Liver (tissue), 9 donors: ENCODE measurements around the gene LAPTM4A. TPM values are rescaled to one million over a fixed set of nuclear protein-coding genes. Genes with fewer than 3 reads are reported as not detected.

ENCODE experiments used
- DNase-seq: peaks from one replicate; pipeline ENCODE4 v3.0.0-alpha.2; 2017; ENCODE audit warnings: low spot score
- H3K27ac ChIP-seq, 2 donors: one replicate each; pipeline ENCODE4 v1.7.0; 2013; ENCODE audit warnings: inconsistent platforms in 2 of 2, low read length in 2 of 2, control low read depth in 1 of 2, low read depth in 1 of 2, mild to moderate bottlenecking in 1 of 2
- H3K27me3 ChIP-seq, 4 donors: one replicate each; pipeline versions ENCODE4 v1.6.1 to v1.7.0; 2013; ENCODE audit warnings: low read length in 3 of 4, inconsistent platforms in 1 of 4, mild to moderate bottlenecking in 1 of 4, moderate library complexity in 1 of 4; ENCODE audit not compliant: control insufficient read depth in 4 of 4, insufficient read depth in 4 of 4
- H3K36me3 ChIP-seq, 4 donors: one replicate each; pipeline versions ENCODE4 v1.6.1 to v1.7.0; 2013; ENCODE audit warnings: low read length in 3 of 4, mild to moderate bottlenecking in 3 of 4, low read depth in 1 of 4, moderate library complexity in 1 of 4; ENCODE audit not compliant: control insufficient read depth in 4 of 4, insufficient read depth in 3 of 4
- H3K4me1 ChIP-seq, 4 donors: one replicate each; pipeline versions ENCODE4 v1.6.1 to v1.7.0; 2013; ENCODE audit warnings: low read length in 3 of 4, mild to moderate bottlenecking in 3 of 4, moderate library complexity in 1 of 4; ENCODE audit not compliant: control insufficient read depth in 4 of 4, insufficient read depth in 4 of 4
- H3K4me3 ChIP-seq, 3 donors: one replicate each; pipeline versions ENCODE4 v1.6.1 to v1.7.0; 2013; ENCODE audit warnings: low read length in 3 of 3, control low read depth in 1 of 3, low read depth in 1 of 3, mild to moderate bottlenecking in 1 of 3
- H3K9ac ChIP-seq, 2 donors: one replicate each; pipeline ENCODE4 v1.7.0; 2013; ENCODE audit warnings: low read length in 2 of 2, mild to moderate bottlenecking in 2 of 2, moderate library complexity in 2 of 2, control low read depth in 1 of 2, low read depth in 1 of 2
- H3K9me3 ChIP-seq, 4 donors: one replicate each; pipeline versions ENCODE4 v1.6.1 to v1.7.0; 2013; ENCODE audit warnings: low read length in 3 of 4; ENCODE audit not compliant: control insufficient read depth in 4 of 4
- ATF3 ChIP-seq: IDR thresholded peaks from 2 replicates; pipeline ENCODE4 v1.6.1; 2016; ENCODE audit warnings: antibody characterized with exemption
- EGR1 ChIP-seq, 2 donors: IDR thresholded peaks; 2 replicates each; pipeline ENCODE4 v1.6.1; 2016 to 2018; ENCODE audit warnings: antibody characterized with exemption in 2 of 2, low read depth in 2 of 2
- FOXA1 ChIP-seq: IDR thresholded peaks from 2 replicates; pipeline ENCODE4 v1.6.1; 2016; ENCODE audit warnings: antibody characterized with exemption
- FOXA2 ChIP-seq: IDR thresholded peaks from 2 replicates; pipeline ENCODE4 v1.6.1; 2016; ENCODE audit warnings: antibody characterized with exemption
- GABPA ChIP-seq, 2 donors: IDR thresholded peaks in 1 of 2; conservative IDR thresholded peaks in 1 of 2; 2 replicates each; pipeline ENCODE4 v1.6.1; 2016; ENCODE audit warnings: antibody characterized with exemption in 2 of 2, mild to moderate bottlenecking in 1 of 2, moderate library complexity in 1 of 2
- HNF4A ChIP-seq, 2 donors: conservative IDR thresholded peaks; 2 replicates each; pipeline ENCODE4 v1.6.1; 2016; ENCODE audit warnings: antibody characterized with exemption in 2 of 2, mild to moderate bottlenecking in 2 of 2
- JUND ChIP-seq, 2 donors: IDR thresholded peaks; 2 replicates each; pipeline ENCODE4 v1.6.1; 2016; ENCODE audit warnings: antibody characterized with exemption in 2 of 2
- NR2F2 ChIP-seq: IDR thresholded peaks from 2 replicates; pipeline ENCODE4 v1.6.1; 2016; ENCODE audit warnings: antibody characterized with exemption
- RAD21 ChIP-seq, 2 donors: IDR thresholded peaks; 2 replicates each; pipeline ENCODE4 v1.6.1; 2016; ENCODE audit warnings: antibody characterized with exemption in 2 of 2, mild to moderate bottlenecking in 2 of 2
- RXRA ChIP-seq, 2 donors: IDR thresholded peaks; 2 replicates each; pipeline ENCODE4 v1.6.1; 2017 to 2018; ENCODE audit warnings: antibody characterized with exemption in 2 of 2, mild to moderate bottlenecking in 1 of 2
- SP1 ChIP-seq: IDR thresholded peaks from 2 replicates; pipeline ENCODE4 v1.6.1; 2018; ENCODE audit warnings: antibody characterized with exemption, mild to moderate bottlenecking
- TAF1 ChIP-seq: conservative IDR thresholded peaks from 2 replicates; pipeline ENCODE4 v1.6.1; 2016; ENCODE audit warnings: antibody characterized with exemption, mild to moderate bottlenecking
- YY1 ChIP-seq: IDR thresholded peaks from 2 replicates; pipeline ENCODE4 v1.6.1; 2016; ENCODE audit warnings: antibody characterized with exemption, mild to moderate bottlenecking
- ZBTB33 ChIP-seq: IDR thresholded peaks from 2 replicates; pipeline ENCODE4 v1.6.1; 2016; ENCODE audit warnings: antibody characterized with exemption
- WGBS: extraction: QIAGEN DNeasy Blood & Tissue Kit; methylation state at CpG from one replicate; pipeline ENCODE4 v1.1.7; 2013; 5-methylcytosine and 5-hydroxymethylcytosine counted together
- polyA plus RNA-seq, 2 donors: library from polyadenylated mRNA; stranded (reverse) in 1 of 2; unstranded in 1 of 2; fragments of 200-250 nt in 1 of 2; fragments of >200 nt in 1 of 2; fragmentation: Nextera tagmentation in 1 of 2; extraction: Ambion mirVana in 1 of 2; gene quantifications; one replicate each; pipeline versions ENCODE4 v1.2.1 to v1.2.3, GENCODE V29; 2013 to 2015
- total RNA-seq, 2 donors: library from RNA; depleted of rRNA; stranded (reverse); fragments of >200 nt; gene quantifications; one replicate each; pipeline ENCODE4 v1.2.3, GENCODE V29; 2014
- TF ChIP-seq, protein P1 (sequence below): IDR thresholded peaks from 2 replicates; pipeline ENCODE4 v1.6.1; 2016; ENCODE audit warnings: antibody characterized with exemption, mild to moderate bottlenecking
- TF ChIP-seq, protein P2 (sequence below): IDR thresholded peaks from 2 replicates; pipeline ENCODE4 v1.6.1; 2016; ENCODE audit warnings: antibody characterized with exemption
- donor health status: healthy.
- donor health status: healthy.
- donor health status: healthy.
- donor health status: healthy.
- donor health status: healthy.

The LAPTM4A gene
- total and polyA plus RNA-seq, 4 donors, result 69.1 to 183 (median 122) TPM

GRCh38 chr2:20013126-20013849 is 38.1 kb downstream of the LAPTM4A start:
- Histone ChIP-seq H3K27me3 (peaks cover 0 to 4% (median 0%) of the 10 kb centered on the region in 4 donors), H3K36me3 (no peaks in the 10 kb centered on the region), H3K4me3 (peak overlapping the region in 1 of 3 donors; percentile 71), H3K9ac (no peak overlapping the region), H3K27ac (no peak overlapping the region), H3K9me3 (no peaks in the 10 kb centered on the region), H3K4me1 (peaks cover 2 to 10% (median 7%) of the 10 kb centered on the region in 4 donors)
- DNase-seq, result no peak
- TF ChIP-seq ZBTB33 (no peak), NR2F2 (no peak), RXRA (IDR thresholded peaks at IDR 0.05) (no peak), YY1 (no peak), FOXA2 (no peak), EGR1 (IDR thresholded peaks at IDR 0.05; ENCODE audit: low read depth in 2 of 2) (no peak), HNF4A (conservative IDR thresholded peaks at IDR 0.05) (no peak), TAF1 (no peak), FOXA1 (no peak), SP1 (no peak), ATF3 (no peak)
- TF ChIP-seq, protein P1, sequence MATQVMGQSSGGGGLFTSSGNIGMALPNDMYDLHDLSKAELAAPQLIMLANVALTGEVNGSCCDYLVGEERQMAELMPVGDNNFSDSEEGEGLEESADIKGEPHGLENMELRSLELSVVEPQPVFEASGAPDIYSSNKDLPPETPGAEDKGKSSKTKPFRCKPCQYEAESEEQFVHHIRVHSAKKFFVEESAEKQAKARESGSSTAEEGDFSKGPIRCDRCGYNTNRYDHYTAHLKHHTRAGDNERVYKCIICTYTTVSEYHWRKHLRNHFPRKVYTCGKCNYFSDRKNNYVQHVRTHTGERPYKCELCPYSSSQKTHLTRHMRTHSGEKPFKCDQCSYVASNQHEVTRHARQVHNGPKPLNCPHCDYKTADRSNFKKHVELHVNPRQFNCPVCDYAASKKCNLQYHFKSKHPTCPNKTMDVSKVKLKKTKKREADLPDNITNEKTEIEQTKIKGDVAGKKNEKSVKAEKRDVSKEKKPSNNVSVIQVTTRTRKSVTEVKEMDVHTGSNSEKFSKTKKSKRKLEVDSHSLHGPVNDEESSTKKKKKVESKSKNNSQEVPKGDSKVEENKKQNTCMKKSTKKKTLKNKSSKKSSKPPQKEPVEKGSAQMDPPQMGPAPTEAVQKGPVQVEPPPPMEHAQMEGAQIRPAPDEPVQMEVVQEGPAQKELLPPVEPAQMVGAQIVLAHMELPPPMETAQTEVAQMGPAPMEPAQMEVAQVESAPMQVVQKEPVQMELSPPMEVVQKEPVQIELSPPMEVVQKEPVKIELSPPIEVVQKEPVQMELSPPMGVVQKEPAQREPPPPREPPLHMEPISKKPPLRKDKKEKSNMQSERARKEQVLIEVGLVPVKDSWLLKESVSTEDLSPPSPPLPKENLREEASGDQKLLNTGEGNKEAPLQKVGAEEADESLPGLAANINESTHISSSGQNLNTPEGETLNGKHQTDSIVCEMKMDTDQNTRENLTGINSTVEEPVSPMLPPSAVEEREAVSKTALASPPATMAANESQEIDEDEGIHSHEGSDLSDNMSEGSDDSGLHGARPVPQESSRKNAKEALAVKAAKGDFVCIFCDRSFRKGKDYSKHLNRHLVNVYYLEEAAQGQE, result no peak
- TF ChIP-seq, protein P2, sequence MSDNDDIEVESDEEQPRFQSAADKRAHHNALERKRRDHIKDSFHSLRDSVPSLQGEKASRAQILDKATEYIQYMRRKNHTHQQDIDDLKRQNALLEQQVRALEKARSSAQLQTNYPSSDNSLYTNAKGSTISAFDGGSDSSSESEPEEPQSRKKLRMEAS, result no peak
- WGBS, result 63% methylated on average over 15 of the region's 15 CpGs

DNA sequence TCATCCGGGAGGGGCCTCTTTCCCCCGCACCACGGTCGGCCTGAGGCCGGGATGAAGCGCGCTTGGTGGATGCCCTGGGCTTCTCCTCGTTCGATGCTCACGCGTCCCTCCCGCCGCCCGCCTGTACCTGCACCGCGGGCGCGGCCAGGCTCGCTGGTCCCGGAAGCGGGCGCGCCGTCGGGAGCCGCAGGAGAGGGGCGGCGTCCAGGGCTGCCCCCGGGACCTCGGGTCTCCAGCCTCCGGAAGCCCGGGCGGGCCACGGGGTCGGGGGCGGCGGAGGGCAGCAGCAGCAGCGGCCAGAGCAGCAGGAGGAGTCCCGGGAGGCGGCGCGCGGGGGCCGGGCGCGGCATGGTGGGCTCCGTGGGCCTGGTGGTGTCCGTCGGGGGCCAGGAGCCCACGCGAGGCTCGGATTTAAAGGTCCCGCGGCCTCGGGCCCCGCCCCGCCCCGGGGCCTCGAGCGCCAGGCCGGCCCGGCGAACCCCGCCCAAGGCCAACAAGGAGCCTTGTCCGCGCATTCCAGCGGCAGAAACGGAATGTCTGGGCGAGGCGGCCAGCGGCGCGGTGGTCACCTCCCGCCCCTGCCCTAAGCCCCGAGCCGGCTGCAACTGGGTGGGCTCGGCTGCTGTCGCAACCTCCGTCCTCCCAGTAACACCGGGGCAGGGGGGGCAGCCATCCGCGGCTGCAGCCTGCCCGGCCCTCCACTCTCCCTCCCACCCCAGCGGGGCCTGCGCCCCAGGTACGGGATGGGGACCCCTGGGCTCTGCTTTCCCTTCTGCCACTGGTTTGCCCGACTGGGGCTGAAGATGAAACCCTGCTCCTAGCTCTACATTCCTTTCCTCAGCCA is 38.9 kb downstream of the LAPTM4A start, which contains the start of gene MATN3:
Gene MATN3, minus strand, starts transcription at position 387 of the 844 bp plus-strand sequence. Its CDS starts 37 bp downstream, at position 350.
- peaks cover 0 to 4% (median 0%) of the 10 kb centered on the region in 4 donors for H3K27me3 ChIP-seq
- H3K27ac ChIP-seq, result no peak within 1 kb of the TSS
- H3K36me3 ChIP-seq, result no peaks in the 10 kb centered on the region
- no peak within 1 kb of the TSS for H3K9ac ChIP-seq
- TF ChIP-seq GABPA (IDR thresholded peaks at IDR 0.05 in 1 of 2, conservative IDR thresholded peaks at IDR 0.05 in 1 of 2) (no peak), NR2F2 (no peak), RXRA (IDR thresholded peaks at IDR 0.05) (no peak), ATF3 (no peak), YY1 (no peak), JUND (IDR thresholded peaks at IDR 0.05) (no peak), SP1 (no peak), RAD21 (IDR thresholded peaks at IDR 0.05) (no peak), ZBTB33 (no peak)
- TF ChIP-seq, protein P2, result no peak
- H3K9me3 ChIP-seq, result no peaks in the 10 kb centered on the region
- no peak for DNase-seq
- 3% methylated on average over 87 of the region's 87 CpGs for WGBS
- H3K4me1 ChIP-seq, result peaks cover 2 to 10% (median 7%) of the 10 kb centered on the region in 4 donors
- peak within 1 kb of the TSS in 2 of 3 donors; percentile 52 to 71 for H3K4me3 ChIP-seq
